Stromal cell of bone marrow (primary cell): ENCODE data around the gene UBD.

Source experiments
- DNase-seq: peaks from one replicate; pipeline ENCODE4 v3.0.0-alpha.2; 2012; ENCODE audit warnings: low read depth

UBD gene

GRCh38 chr6:29559524-29560287 is at the start of gene UBD:
UBD (minus strand) TSS chr6:29559732; CDS start chr6:29559701, 31 bp downstream.
- no peak for DNase-seq

- no peak for DNase-seq
Measured at GRCh38 chr6:29608131-29608530, 48.6 kb upstream of the UBD start.

- no peak for DNase-seq
Measured at GRCh38 chr6:29603930-29604329, 44.4 kb upstream of the UBD start.

GRCh38 chr6:29603456-29603855 is 43.9 kb upstream of the UBD start:
- no peak for DNase-seq

- DNase-seq = no peak
Measured at GRCh38 chr6:29602564-29603361, 43.2 kb upstream of the UBD start.

GRCh38 chr6:29598172-29598747 is 38.7 kb upstream of the UBD start:
- DNase-seq = no peak

- DNase-seq = no peak
Measured at GRCh38 chr6:29597184-29597583, 37.7 kb upstream of the UBD start.

GRCh38 chr6:29596381-29596900 is 36.9 kb upstream of the UBD start:
- DNase-seq = no peak

GRCh38 chr6:29593199-29593855 is 33.8 kb upstream of the UBD start:
- no peak for DNase-seq

- DNase-seq = no peak
Measured at GRCh38 chr6:29591677-29592076, 32.1 kb upstream of the UBD start.

GRCh38 chr6:29590218-29590808 is 30.8 kb upstream of the UBD start:
- DNase-seq = no peak

GRCh38 chr6:29589423-29590048 is 30.0 kb upstream of the UBD start:
- peak; percentile 24 for DNase-seq

- no peak for DNase-seq
Measured at GRCh38 chr6:29584821-29585220, 25.3 kb upstream of the UBD start, which contains the start of gene OR2H2. OR2H2 (plus strand) TSS chr6:29585121; CDS start chr6:29587945, 2,824 bp downstream.

GRCh38 chr6:29577544-29577943 is 18.0 kb upstream of the UBD start:
- DNase-seq = no peak

- no peak for DNase-seq
Measured at GRCh38 chr6:29576056-29576455, 16.5 kb upstream of the UBD start.

- DNase-seq = no peak
Measured at GRCh38 chr6:29567991-29568390, 8.5 kb upstream of the UBD start.

- DNase-seq = no peak
Measured at GRCh38 chr6:29567541-29567940, 8.0 kb upstream of the UBD start.

- no peak for DNase-seq
Measured at GRCh38 chr6:29566856-29567255, 7.3 kb upstream of the UBD start.

- DNase-seq = no peak
Measured at GRCh38 chr6:29564875-29565274, 5.3 kb upstream of the UBD start.

- no peak for DNase-seq
Measured at GRCh38 chr6:29563435-29563965, 4.0 kb upstream of the UBD start.

- no peak for DNase-seq
Measured at GRCh38 chr6:29561606-29562181, 2.2 kb upstream of the UBD start.
